Measurements from ENCODE around the gene FRMD4A. TPM values are rescaled to one million over a fixed set of nuclear protein-coding genes. Genes with fewer than 3 reads are reported as not detected.
"Not testable (repeated sequence)": the region's sequence is repeated elsewhere in the genome, so short reads cannot be mapped to it uniquely, and the experiment has no call there.

The FRMD4A gene
- total RNA-seq, 1 experiment from 2014 or later, result not detected

DNA sequence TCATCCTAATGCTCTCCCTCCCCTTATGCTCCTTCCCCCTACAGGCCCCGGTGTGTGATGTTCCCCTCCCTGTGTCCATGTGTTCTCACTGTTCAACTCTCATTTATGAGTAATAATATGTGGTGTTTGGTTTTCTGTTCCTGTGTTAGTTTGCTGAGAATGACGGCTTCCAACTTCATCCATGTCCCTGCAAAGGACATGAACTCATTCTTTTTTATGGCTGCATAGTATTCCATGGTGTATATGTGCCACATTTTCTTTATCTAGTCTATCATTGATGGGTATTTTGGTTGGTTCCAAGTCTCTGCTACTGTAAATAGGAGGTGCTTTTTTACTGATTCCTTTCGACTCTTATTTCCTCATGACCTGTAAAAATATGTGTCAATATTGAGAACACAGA is 92.1 kb downstream of the FRMD4A start:
- not testable (repeated sequence) for H4K20me1 ChIP-seq (ENCODE audit: insufficient read depth, low read depth, low read length); H3K27ac ChIP-seq (ENCODE audit: low read length); H3K9me2 ChIP-seq (replicated peaks; ENCODE audit: insufficient read depth, low read length); DNase-seq; H3K36me3 ChIP-seq (ENCODE audit: insufficient read depth, low read length); H3K9me3 ChIP-seq (ENCODE audit: low read length); H3K4me2 ChIP-seq (ENCODE audit: low read depth, low read length, poor library complexity, severe bottlenecking); H3K9ac ChIP-seq (ENCODE audit: low read length); H3K4me1 ChIP-seq (ENCODE audit: low read length); H2AFZ ChIP-seq (ENCODE audit: low read length); H3K27me3 ChIP-seq (ENCODE audit: low read length); H3K79me2 ChIP-seq (ENCODE audit: low read length); H3K4me3 ChIP-seq (ENCODE audit: low read length)

DNA sequence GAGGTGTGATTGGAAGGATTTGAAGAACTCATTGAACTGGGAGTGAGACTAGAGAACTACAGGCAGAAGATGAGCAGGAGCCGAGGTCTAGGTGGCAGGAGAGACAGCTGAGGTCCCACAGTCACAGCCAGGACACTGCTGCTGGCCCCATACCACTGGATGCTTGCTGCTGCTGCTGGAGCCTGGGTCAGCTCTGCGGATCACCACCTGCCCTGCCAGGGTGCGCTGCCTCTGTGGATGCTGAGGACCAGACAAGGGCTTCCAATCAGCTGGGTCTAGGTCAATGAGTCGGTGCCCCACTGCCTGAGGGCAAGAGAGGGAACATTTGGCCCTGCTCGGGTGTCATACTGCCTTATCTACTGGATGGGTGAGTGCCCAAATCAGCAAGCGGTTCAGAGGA is 94.4 kb downstream of the FRMD4A start:
- Histone ChIP-seq H3K27me3 (ENCODE audit: low read length) (no peaks in the 10 kb centered on the region), H3K36me3 (ENCODE audit: insufficient read depth, low read length) (no peaks in the 10 kb centered on the region), H3K9me2 (replicated peaks; ENCODE audit: insufficient read depth, low read length) (no peaks in the 10 kb centered on the region), H3K4me1 (ENCODE audit: low read length) (no peaks in the 10 kb centered on the region), H2AFZ (ENCODE audit: low read length) (no peak overlapping the region), H3K27ac (ENCODE audit: low read length) (no peak overlapping the region), H3K4me3 (ENCODE audit: low read length) (no peak overlapping the region), H4K20me1 (ENCODE audit: insufficient read depth, low read depth, low read length) (no peaks in the 10 kb centered on the region), H3K4me2 (ENCODE audit: low read depth, low read length, poor library complexity, severe bottlenecking) (no peak overlapping the region), H3K79me2 (ENCODE audit: low read length) (no peaks in the 10 kb centered on the region), H3K9ac (ENCODE audit: low read length) (no peak overlapping the region), H3K9me3 (ENCODE audit: low read length) (no peaks in the 10 kb centered on the region)
- no peak for DNase-seq

DNA sequence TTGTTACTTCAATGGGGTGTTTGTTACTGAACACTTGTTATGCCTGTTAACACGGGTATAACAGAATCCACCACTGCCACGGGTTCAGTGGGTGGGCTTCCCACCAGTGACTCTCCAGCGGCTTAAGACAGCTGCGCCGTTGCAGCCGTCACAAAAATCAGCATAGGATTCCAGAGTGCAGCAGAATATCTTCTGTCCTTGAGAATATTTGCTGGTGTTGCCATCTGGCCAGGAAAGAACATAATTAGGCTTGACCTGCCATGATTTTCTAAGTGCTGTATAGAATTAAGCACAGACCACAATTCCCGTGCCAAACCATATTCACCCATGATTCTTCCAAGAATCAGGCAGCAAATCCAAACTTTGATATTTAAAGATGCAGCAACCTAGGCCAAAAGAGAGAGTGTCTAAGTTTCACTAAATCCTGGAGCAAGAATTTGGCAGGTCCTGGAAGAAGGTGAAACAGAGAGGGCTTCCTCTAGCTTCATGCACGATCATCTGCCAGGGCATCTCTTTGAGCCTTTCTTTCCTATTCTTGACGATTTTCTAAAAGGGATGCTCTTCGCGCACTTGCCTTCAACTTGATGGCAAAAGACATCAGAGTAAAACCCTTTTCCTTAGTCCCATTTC is 95.0 kb downstream of the FRMD4A start:
- Histone ChIP-seq H3K4me3 (ENCODE audit: low read length) (no peak overlapping the region), H3K9me3 (ENCODE audit: low read length) (no peaks in the 10 kb centered on the region), H2AFZ (ENCODE audit: low read length) (no peak overlapping the region), H3K4me1 (ENCODE audit: low read length) (no peaks in the 10 kb centered on the region), H3K9me2 (replicated peaks; ENCODE audit: insufficient read depth, low read length) (no peaks in the 10 kb centered on the region), H3K27me3 (ENCODE audit: low read length) (no peaks in the 10 kb centered on the region), H3K36me3 (ENCODE audit: insufficient read depth, low read length) (no peaks in the 10 kb centered on the region), H3K27ac (ENCODE audit: low read length) (no peak overlapping the region), H3K4me2 (ENCODE audit: low read depth, low read length, poor library complexity, severe bottlenecking) (no peak overlapping the region), H4K20me1 (ENCODE audit: insufficient read depth, low read depth, low read length) (no peaks in the 10 kb centered on the region), H3K79me2 (ENCODE audit: low read length) (no peaks in the 10 kb centered on the region), H3K9ac (ENCODE audit: low read length) (no peak overlapping the region)
- DNase-seq, result no peak

DNA sequence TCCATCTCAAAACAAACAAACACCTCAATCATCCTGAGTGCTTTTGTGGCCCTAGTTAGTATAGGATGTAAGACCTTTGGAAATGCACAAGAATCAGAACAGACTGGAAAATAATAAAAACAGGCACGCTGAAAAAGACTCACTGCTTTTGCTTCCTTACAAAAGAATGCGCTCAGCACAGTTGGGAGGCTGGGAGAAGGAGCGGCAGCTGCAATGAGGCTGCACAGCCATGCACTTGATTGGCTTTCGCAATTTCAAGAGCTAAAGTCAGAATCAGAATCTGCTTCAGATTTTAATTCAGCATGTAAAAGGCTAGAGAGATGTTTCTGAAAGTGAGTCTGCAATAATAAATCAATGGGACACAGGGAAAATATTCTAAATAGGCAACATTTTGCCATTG is 97.2 kb downstream of the FRMD4A start:
- Histone ChIP-seq H3K27me3 (ENCODE audit: low read length) (no peaks in the 10 kb centered on the region), H3K4me3 (ENCODE audit: low read length) (no peak overlapping the region), H3K27ac (ENCODE audit: low read length) (no peak overlapping the region), H3K9me3 (ENCODE audit: low read length) (no peaks in the 10 kb centered on the region), H3K9ac (ENCODE audit: low read length) (no peak overlapping the region), H3K36me3 (ENCODE audit: insufficient read depth, low read length) (no peaks in the 10 kb centered on the region), H4K20me1 (ENCODE audit: insufficient read depth, low read depth, low read length) (no peaks in the 10 kb centered on the region), H3K4me2 (ENCODE audit: low read depth, low read length, poor library complexity, severe bottlenecking) (no peak overlapping the region), H3K79me2 (ENCODE audit: low read length) (no peaks in the 10 kb centered on the region), H3K9me2 (replicated peaks; ENCODE audit: insufficient read depth, low read length) (no peaks in the 10 kb centered on the region), H3K4me1 (ENCODE audit: low read length) (no peaks in the 10 kb centered on the region), H2AFZ (ENCODE audit: low read length) (no peak overlapping the region)
- DNase-seq, result no peak

DNA sequence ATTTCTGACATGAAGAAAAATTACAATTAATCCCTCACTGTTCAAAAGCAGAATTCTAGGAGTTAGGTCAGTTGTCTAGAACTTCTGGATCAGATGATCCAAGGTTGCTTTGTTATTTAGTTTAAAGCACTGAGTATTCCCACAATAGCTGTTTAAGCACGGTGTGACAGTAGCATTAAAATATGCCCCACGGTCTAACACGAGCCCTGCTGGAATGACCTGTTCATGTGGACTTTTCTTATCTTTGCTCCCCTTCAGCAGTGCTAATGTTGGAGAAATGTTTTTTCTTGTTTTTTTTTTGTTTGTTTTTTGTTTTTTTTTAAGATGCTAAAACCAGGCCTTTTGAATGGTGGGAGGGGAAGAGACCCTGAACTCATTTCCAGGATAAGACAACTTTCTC is 101.9 kb downstream of the FRMD4A start:
- H3K9me2 ChIP-seq (replicated peaks; ENCODE audit: insufficient read depth, low read length); H3K36me3 ChIP-seq (ENCODE audit: insufficient read depth, low read length); H3K4me2 ChIP-seq (ENCODE audit: low read depth, low read length, poor library complexity, severe bottlenecking); H3K4me1 ChIP-seq (ENCODE audit: low read length); H3K79me2 ChIP-seq (ENCODE audit: low read length); H3K27ac ChIP-seq (ENCODE audit: low read length); H2AFZ ChIP-seq (ENCODE audit: low read length); H3K9me3 ChIP-seq (ENCODE audit: low read length); H3K4me3 ChIP-seq (ENCODE audit: low read length); H3K27me3 ChIP-seq (ENCODE audit: low read length); DNase-seq; H3K9ac ChIP-seq (ENCODE audit: low read length); H4K20me1 ChIP-seq (ENCODE audit: insufficient read depth, low read depth, low read length): not testable (repeated sequence)

DNA sequence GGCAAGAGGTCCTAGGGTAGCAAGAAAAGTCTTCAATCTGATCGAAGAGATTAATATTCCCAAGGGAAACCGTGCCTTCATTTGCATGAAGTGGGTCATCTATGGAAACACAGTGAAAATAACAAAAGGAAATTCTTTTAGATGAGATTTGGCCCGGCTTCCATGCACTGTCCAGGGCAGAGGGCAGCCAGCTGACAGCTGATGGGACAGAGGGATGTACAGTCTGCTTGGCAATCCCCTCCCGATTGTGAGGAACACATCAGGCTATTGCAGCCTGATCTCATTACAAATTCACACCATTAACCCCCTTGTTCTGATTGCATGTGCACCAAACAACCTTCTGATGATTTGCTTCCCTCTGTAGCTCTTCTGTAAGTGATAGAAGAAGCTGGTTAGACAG is 105.3 kb downstream of the FRMD4A start:
- Histone ChIP-seq H4K20me1 (ENCODE audit: insufficient read depth, low read depth, low read length) (no peaks in the 10 kb centered on the region), H3K9me3 (ENCODE audit: low read length) (no peaks in the 10 kb centered on the region), H3K27ac (ENCODE audit: low read length) (no peak overlapping the region), H3K4me2 (ENCODE audit: low read depth, low read length, poor library complexity, severe bottlenecking) (no peak overlapping the region), H3K4me3 (ENCODE audit: low read length) (no peak overlapping the region), H3K9ac (ENCODE audit: low read length) (no peak overlapping the region), H3K36me3 (ENCODE audit: insufficient read depth, low read length) (no peaks in the 10 kb centered on the region), H3K27me3 (ENCODE audit: low read length) (no peaks in the 10 kb centered on the region), H3K9me2 (replicated peaks; ENCODE audit: insufficient read depth, low read length) (no peaks in the 10 kb centered on the region), H3K79me2 (ENCODE audit: low read length) (no peaks in the 10 kb centered on the region), H3K4me1 (ENCODE audit: low read length) (no peaks in the 10 kb centered on the region), H2AFZ (ENCODE audit: low read length) (no peak overlapping the region)
- DNase-seq, result no peak

DNA sequence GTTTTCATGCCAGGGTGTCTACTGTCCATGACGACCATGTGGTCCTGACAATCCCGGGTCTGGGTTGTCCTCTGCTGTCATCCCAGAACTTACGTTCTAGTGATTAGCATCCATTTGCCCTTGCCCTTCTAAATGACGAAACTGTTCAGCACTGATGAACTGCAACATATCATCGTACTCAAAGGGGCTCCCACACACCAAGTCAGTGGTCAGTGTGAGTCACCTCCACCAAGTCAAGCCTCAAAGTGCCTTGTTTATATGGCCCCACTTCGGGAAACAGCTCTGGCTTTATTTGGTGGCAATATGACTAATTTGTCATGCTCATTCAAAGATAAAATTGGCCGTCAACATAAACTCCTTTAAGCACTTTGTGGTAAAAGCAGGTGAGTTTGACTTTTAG is 110.7 kb downstream of the FRMD4A start:
- Histone ChIP-seq H3K27ac (ENCODE audit: low read length) (no peak overlapping the region), H4K20me1 (ENCODE audit: insufficient read depth, low read depth, low read length) (no peaks in the 10 kb centered on the region), H3K9ac (ENCODE audit: low read length) (no peak overlapping the region), H3K9me2 (replicated peaks; ENCODE audit: insufficient read depth, low read length) (no peaks in the 10 kb centered on the region), H3K27me3 (ENCODE audit: low read length) (no peaks in the 10 kb centered on the region; the same call in 1 of the 2 replicates), H3K9me3 (ENCODE audit: low read length) (no peaks in the 10 kb centered on the region), H3K36me3 (ENCODE audit: insufficient read depth, low read length) (no peaks in the 10 kb centered on the region), H3K4me1 (ENCODE audit: low read length) (no peaks in the 10 kb centered on the region), H2AFZ (ENCODE audit: low read length) (no peak overlapping the region), H3K79me2 (ENCODE audit: low read length) (no peaks in the 10 kb centered on the region), H3K4me2 (ENCODE audit: low read depth, low read length, poor library complexity, severe bottlenecking) (no peak overlapping the region), H3K4me3 (ENCODE audit: low read length) (no peak overlapping the region)
- no peak for DNase-seq

DNA sequence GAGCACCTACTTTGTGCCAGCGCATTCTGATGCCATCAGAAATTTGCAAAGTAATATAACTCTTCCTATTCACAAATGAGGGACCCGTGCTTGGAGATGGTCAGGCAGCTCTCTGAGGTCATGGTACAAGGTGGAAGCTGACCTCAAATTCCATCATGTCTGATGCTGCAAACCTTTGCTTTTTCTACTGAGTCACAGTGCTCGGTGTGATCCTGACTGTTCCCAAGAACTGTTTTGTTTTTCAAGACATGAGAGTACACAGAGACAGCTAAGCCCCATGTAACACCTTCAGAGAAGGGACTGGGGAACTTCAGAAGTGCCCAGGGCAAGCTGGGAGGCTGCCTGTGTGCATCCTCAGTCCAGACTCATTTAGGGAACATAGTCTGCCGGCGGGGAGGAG is 111.3 kb downstream of the FRMD4A start:
- H3K4me3 ChIP-seq (ENCODE audit: low read length), result no peak overlapping the region
- no peaks in the 10 kb centered on the region for H3K9me2 ChIP-seq (replicated peaks; ENCODE audit: insufficient read depth, low read length)
- H3K4me2 ChIP-seq (ENCODE audit: low read depth, low read length, poor library complexity, severe bottlenecking), result no peak overlapping the region
- H3K9me3 ChIP-seq (ENCODE audit: low read length), result no peaks in the 10 kb centered on the region
- H3K27me3 ChIP-seq (ENCODE audit: low read length), result no peaks in the 10 kb centered on the region; the same call in 1 of the 2 replicates
- no peak overlapping the region for H3K27ac ChIP-seq (ENCODE audit: low read length)
- H3K36me3 ChIP-seq (ENCODE audit: insufficient read depth, low read length), result no peaks in the 10 kb centered on the region
- no peak overlapping the region for H2AFZ ChIP-seq (ENCODE audit: low read length)
- no peaks in the 10 kb centered on the region for H3K4me1 ChIP-seq (ENCODE audit: low read length)
- DNase-seq, result no peak
- H4K20me1 ChIP-seq (ENCODE audit: insufficient read depth, low read depth, low read length), result no peaks in the 10 kb centered on the region
- H3K9ac ChIP-seq (ENCODE audit: low read length), result no peak overlapping the region
- H3K79me2 ChIP-seq (ENCODE audit: low read length), result no peaks in the 10 kb centered on the region

DNA sequence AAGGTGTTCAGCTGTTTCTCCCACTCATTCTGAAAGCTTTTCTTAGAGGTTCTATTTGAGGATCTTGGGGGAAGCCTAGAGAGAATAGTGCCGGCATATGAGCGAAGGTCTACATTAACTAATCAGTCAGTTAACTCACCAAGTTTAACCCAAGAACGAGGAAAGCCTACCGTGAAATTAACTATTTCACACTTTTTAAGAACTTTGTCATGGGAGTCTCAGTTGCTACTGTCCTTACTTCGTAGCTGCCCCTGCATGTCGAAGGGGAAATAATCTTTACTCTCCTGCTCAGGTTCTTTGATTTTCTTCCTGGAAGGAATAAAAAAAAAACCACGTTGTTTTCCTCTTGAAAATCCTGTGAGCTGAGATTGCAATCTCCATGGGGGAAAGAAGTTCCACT is 115.1 kb downstream of the FRMD4A start:
- Histone ChIP-seq H3K27me3 (ENCODE audit: low read length) (no peaks in the 10 kb centered on the region; the same call in 1 of the 2 replicates), H3K27ac (ENCODE audit: low read length) (no peak overlapping the region), H3K9me2 (replicated peaks; ENCODE audit: insufficient read depth, low read length) (no peaks in the 10 kb centered on the region), H3K79me2 (ENCODE audit: low read length) (no peaks in the 10 kb centered on the region), H4K20me1 (ENCODE audit: insufficient read depth, low read depth, low read length) (no peaks in the 10 kb centered on the region), H3K36me3 (ENCODE audit: insufficient read depth, low read length) (no peaks in the 10 kb centered on the region), H3K4me3 (ENCODE audit: low read length) (no peak overlapping the region), H3K9me3 (ENCODE audit: low read length) (no peaks in the 10 kb centered on the region), H2AFZ (ENCODE audit: low read length) (no peak overlapping the region), H3K9ac (ENCODE audit: low read length) (no peak overlapping the region), H3K4me1 (ENCODE audit: low read length) (no peaks in the 10 kb centered on the region), H3K4me2 (ENCODE audit: low read depth, low read length, poor library complexity, severe bottlenecking) (no peak overlapping the region)
- DNase-seq, result no peak

All from Karpas-422 (cell line).